IMR-90 (cell line): ENCODE data around the gene KIAA0319L. TPM values are rescaled to one million over a fixed set of nuclear protein-coding genes. Genes with fewer than 3 reads are reported as not detected.

Source experiments
- ATAC-seq: fragments of 200-7000 bp; cut with Tn5 transposase; 2 replicates; pipeline ENCODE4 v1.9.1; 2020; ENCODE audit warnings: low read depth, mild to moderate bottlenecking, moderate library complexity
- BruUV-seq: library from RNA; stranded (reverse); fragments of 400-500 nt; replicated peaks from 2 replicates; lab custom pipeline; 2021; lab: Mats Ljungman, UMichigan
- CTCF ChIA-PET: fragments of 300-600 bp; formaldehyde crosslinking; extraction: SDS; loops from one replicate; lab custom pipeline; 2021; ENCODE audit warnings: antibody characterized with exemption; lab: Yijun Ruan, JAX
- POLR2A ChIA-PET: fragments of 300-600 bp; sonication (Branson Sonifier 250); formaldehyde crosslinking; loops from one replicate; lab custom pipeline; 2022; ENCODE audit warnings: antibody characterized with exemption; ENCODE audit not compliant: unreplicated experiment; lab: Charles Lee
- DNase-seq: peaks from one replicate; pipeline ENCODE4 v3.0.0; 2013
- H2AFZ ChIP-seq: replicated peaks from 2 replicates; pipeline ENCODE3; 2013; ENCODE audit warnings: low read length, mild to moderate bottlenecking; ENCODE audit not compliant: poor library complexity
- H2AK5ac ChIP-seq: 2 replicates; pipeline ENCODE4 v1.6.1; 2013; ENCODE audit warnings: low read depth, low read length, inconsistent platforms
- H2AK9ac ChIP-seq: replicated peaks from 2 replicates; pipeline ENCODE3; 2013; ENCODE audit warnings: mild to moderate bottlenecking, low read depth, low read length, moderate library complexity; ENCODE audit not compliant: poor library complexity
- H2BK120ac ChIP-seq: 2 replicates; pipeline ENCODE4 v1.6.1; 2013; ENCODE audit warnings: low read depth, low read length, inconsistent platforms
- H2BK15ac ChIP-seq: 3 replicates; pipeline ENCODE4 v1.6.1; 2013; ENCODE audit warnings: low read depth, low read length, inconsistent platforms
- H2BK20ac ChIP-seq: 2 replicates; pipeline ENCODE4 v1.6.1; 2013; ENCODE audit warnings: low read depth, mild to moderate bottlenecking, inconsistent platforms, low read length, moderate library complexity
- H2BK5ac ChIP-seq: 2 replicates; pipeline ENCODE4 v1.6.1; 2013; ENCODE audit warnings: mild to moderate bottlenecking, low read depth, low read length, inconsistent platforms; ENCODE audit not compliant: poor library complexity, severe bottlenecking
- H3K14ac ChIP-seq: replicated peaks from 2 replicates; pipeline ENCODE4 v1.6.1; 2013; ENCODE audit warnings: low read depth, low read length, inconsistent platforms
- H3K18ac ChIP-seq: 2 replicates; pipeline ENCODE4 v1.6.1; 2013; ENCODE audit warnings: low read depth, low read length, control low read depth
- H3K23ac ChIP-seq: 2 replicates; pipeline ENCODE4 v1.6.1; 2013; ENCODE audit warnings: low read depth, low read length, inconsistent platforms
- H3K27ac ChIP-seq: 2 replicates; pipeline ENCODE4 v1.5.1; 2013; ENCODE audit warnings: mild to moderate bottlenecking, control low read depth, low read length; ENCODE audit not compliant: insufficient read depth
- H3K27me3 ChIP-seq: 2 replicates; pipeline ENCODE4 v1.6.1; 2013; ENCODE audit warnings: low read length; ENCODE audit not compliant: control insufficient read depth, insufficient read depth
- H3K36me3 ChIP-seq: 2 replicates; pipeline ENCODE4 v1.6.1; 2013; ENCODE audit warnings: low read length, mixed read lengths; ENCODE audit not compliant: control insufficient read depth, insufficient read depth
- H3K4ac ChIP-seq: 2 replicates; pipeline ENCODE4 v1.6.1; 2013; ENCODE audit warnings: low read depth, low read length, inconsistent platforms
- H3K4me1 ChIP-seq: 2 replicates; pipeline ENCODE4 v1.6.1; 2013; ENCODE audit warnings: low read length, mixed read lengths; ENCODE audit not compliant: control insufficient read depth, insufficient read depth
- H3K4me2 ChIP-seq: 2 replicates; pipeline ENCODE4 v1.6.1; 2013; ENCODE audit warnings: low read depth, mild to moderate bottlenecking, control low read depth, low read length, moderate library complexity
- H3K4me3 ChIP-seq: 2 replicates; pipeline ENCODE4 v1.5.1; 2013; ENCODE audit warnings: low read depth, mild to moderate bottlenecking, control low read depth, low read length, moderate library complexity; ENCODE audit not compliant: insufficient read depth
- H3K56ac ChIP-seq: 2 replicates; pipeline ENCODE4 v1.6.1; 2013; ENCODE audit warnings: low read length, inconsistent platforms; ENCODE audit not compliant: insufficient read depth; ENCODE audit errors: extremely low read depth
- H3K79me1 ChIP-seq, 2 experiments: 2 replicates each; pipeline ENCODE4 v1.6.1; 2013; ENCODE audit warnings: low read length in 2 of 2, inconsistent platforms in 1 of 2, low read depth in 1 of 2
- H3K9ac ChIP-seq: 2 replicates; pipeline ENCODE4 v1.6.1; 2013; ENCODE audit warnings: low read depth, low read length, control low read depth
- H3K9me1 ChIP-seq: 2 replicates; pipeline ENCODE4 v1.6.1; 2013; ENCODE audit warnings: low read length, inconsistent platforms; ENCODE audit not compliant: insufficient read depth
- H3K9me3 ChIP-seq: 2 replicates; pipeline ENCODE4 v1.6.1; 2013; ENCODE audit warnings: low read length; ENCODE audit not compliant: control insufficient read depth, insufficient read depth
- H4K20me1 ChIP-seq: 2 replicates; pipeline ENCODE4 v1.6.1; 2013; ENCODE audit warnings: low read length, inconsistent platforms; ENCODE audit not compliant: insufficient read depth
- H4K5ac ChIP-seq: 2 replicates; pipeline ENCODE4 v1.6.1; 2013; ENCODE audit warnings: mild to moderate bottlenecking, low read depth, low read length, control low read depth
- H4K8ac ChIP-seq, 2 experiments: 2 replicates each; pipeline ENCODE4 v1.6.1; 2013; ENCODE audit warnings: low read depth in 2 of 2, low read length in 2 of 2, control low read depth in 1 of 2, inconsistent platforms in 1 of 2
- H4K91ac ChIP-seq: 2 replicates; pipeline ENCODE4 v1.6.1; 2013; ENCODE audit warnings: low read depth, low read length, inconsistent platforms; ENCODE audit not compliant: insufficient read depth
- BHLHE40 ChIP-seq: fragments of 150-350 bp; IDR thresholded peaks from 2 replicates; pipeline ENCODE4 v1.6.1; 2016; ENCODE audit warnings: mild to moderate bottlenecking, low read depth, low read length
- CEBPB ChIP-seq: IDR thresholded peaks from 2 replicates; pipeline ENCODE4 v1.6.1; 2012; ENCODE audit warnings: low read depth, low read length, improper control_type of control experiment
- CHD1 ChIP-seq: IDR thresholded peaks from 2 replicates; pipeline ENCODE4 v1.6.1; 2012; ENCODE audit warnings: low read depth, low read length, improper control_type of control experiment
- ELK1 ChIP-seq: fragments of 150-350 bp; IDR thresholded peaks from 2 replicates; pipeline ENCODE4 v1.6.1; 2016; ENCODE audit warnings: low read depth, mild to moderate bottlenecking, low read length, moderate library complexity, borderline replicate concordance
- FOS ChIP-seq: fragments of 150-350 bp; IDR thresholded peaks from 2 replicates; pipeline ENCODE4 v1.6.1; 2016; ENCODE audit warnings: low read depth, low read length
- MAFK ChIP-seq: IDR thresholded peaks from 2 replicates; pipeline ENCODE4 v1.6.1; 2012; ENCODE audit warnings: low read depth, low read length, improper control_type of control experiment
- MAZ ChIP-seq: IDR thresholded peaks from 2 replicates; pipeline ENCODE4 v1.6.1; 2012; ENCODE audit warnings: low read depth, mild to moderate bottlenecking, low read length, improper control_type of control experiment, moderate library complexity, borderline replicate concordance
- NFE2L2 ChIP-seq: fragments of 150-350 bp; IDR thresholded peaks from 2 replicates; pipeline ENCODE4 v1.6.1; 2016; ENCODE audit warnings: low read depth, mild to moderate bottlenecking, low read length
- POLR2A ChIP-seq: IDR thresholded peaks from 2 replicates; pipeline ENCODE4 v1.6.1; 2012; ENCODE audit warnings: mild to moderate bottlenecking, low read depth, low read length
- RAD21 ChIP-seq: IDR thresholded peaks from 2 replicates; pipeline ENCODE4 v1.6.1; 2012; ENCODE audit warnings: low read length, improper control_type of control experiment
- RFX5 ChIP-seq: IDR thresholded peaks from 2 replicates; pipeline ENCODE4 v1.8.0; 2012; ENCODE audit warnings: low read depth, mild to moderate bottlenecking, low read length, moderate library complexity
- SMC3 ChIP-seq: fragments of 150-350 bp; IDR thresholded peaks from 2 replicates; pipeline ENCODE4 v1.6.1; 2016; ENCODE audit warnings: low read depth, mild to moderate bottlenecking, antibody characterized with exemption, low read length, moderate library complexity
- USF2 ChIP-seq: fragments of 150-350 bp; IDR thresholded peaks from 2 replicates; pipeline ENCODE4 v1.6.1; 2017; ENCODE audit warnings: mild to moderate bottlenecking, antibody characterized with exemption, low read length, low read depth
- WGBS, 2 experiments: methylation state at CpG; one replicate each; pipeline versions ENCODE4 v1.1.5 to v1.1.7; 2013; ENCODE audit warnings: missing lambda C conversion rate in 2 of 2; ENCODE audit not compliant: insufficient read length in 1 of 2; ENCODE audit errors: extremely low coverage in 2 of 2; 5-methylcytosine and 5-hydroxymethylcytosine counted together
- dilution Hi-C: fragments of 300-500 bp; cut with HindIII; formaldehyde crosslinking; loops from one replicate; pipeline ENCODE4 v1.14.3; 2018; ENCODE audit warnings: low sequenced_read_pairs; ENCODE audit not compliant: unreplicated experiment
- in situ Hi-C: fragments of 300-500 bp; cut with MboI; formaldehyde crosslinking; loops from 3 replicates; pipeline ENCODE4 v1.14.3; 2019; ENCODE audit warnings: low sequenced_read_pairs, inconsistent platforms, mixed read lengths
- intact Hi-C: fragments of 100-400 bp; cut with micrococcal nuclease; formaldehyde crosslinking; loops from 2 replicates; pipeline ENCODE4 v1.10.0; 2022
- polyA plus RNA-seq, 3 experiments: library from polyadenylated mRNA; depleted of rRNA; stranded (reverse); fragments of >200 nt; gene quantifications; 2 replicates each; pipeline ENCODE4 v1.2.3, GENCODE V29; 2012; ENCODE audit warnings: low replicate concordance in 1 of 3
- total RNA-seq: library from RNA; depleted of rRNA; stranded (reverse); fragments of >200 nt; gene quantifications from 2 replicates; pipeline ENCODE4 v1.2.3, GENCODE V29; 2012

KIAA0319L gene
- total and polyA plus RNA-seq, 2 of the 4 experiments (the other 2 are of a cell fraction) = 38.0 to 49.8 TPM

GRCh38 chr1:35555601-35556477 lies 1.4 kb downstream of the KIAA0319L start:
- H2BK5ac ChIP-seq = peak overlapping the region; percentile 59
- no peak overlapping the region for H4K91ac ChIP-seq
- ATAC-seq (no peak), DNase-seq (peak; percentile 78)
- no peak overlapping the region for H2BK20ac ChIP-seq
- ChIA-PET POLR2A (interaction anchor here (1.2 kb wide), 1 partner anchor 103 kb away, joined by 3 read pairs; no protein-coding TSS in a partner anchor), CTCF (interaction anchor here (1.2 to 1.8 kb wide), 5 partner anchors 9 to 213 kb away, joined by 3 to 9 read pairs (median 4); partner anchors contain the start of gene CLSPN)
- no CpG with 5 or more reads among the region's 10 CpGs for WGBS, 2 experiments
- TF ChIP-seq MAFK (no peak; the same call in 1 of the 2 replicates), NFE2L2 (no peak), FOS (peak; percentile 28; the same call in 1 of the 2 replicates), RFX5 (no peak), POLR2A (no peak), MAZ (no peak), BHLHE40 (no peak), ELK1 (no peak), USF2 (no peak), RAD21 (no peak), CEBPB (peak; percentile 82), SMC3 (0 out of 2 replicates have a peak, but pooled peaks have one; percentile 5), CHD1 (no peak)
- H3K4ac ChIP-seq = no peak overlapping the region
- H2AFZ ChIP-seq = no peak overlapping the region
- H3K36me3 ChIP-seq = peaks cover 7% of the 10 kb centered on the region
- in situ Hi-C loops = no loop called here
- peaks cover 10% of the 10 kb centered on the region for H3K4me1 ChIP-seq
- no peak overlapping the region; the same call in 1 of the 2 replicates for H2AK5ac ChIP-seq
- H3K9me1 ChIP-seq = peaks cover 6% of the 10 kb centered on the region
- no peaks in the 10 kb centered on the region for H3K9me3 ChIP-seq
- H3K18ac ChIP-seq = no peak overlapping the region
- H3K4me3 ChIP-seq = peak overlapping the region; percentile 79; the same call in 1 of the 2 replicates
- H3K27me3 ChIP-seq = no peaks in the 10 kb centered on the region
- no peak overlapping the region for H4K8ac ChIP-seq
- H4K20me1 ChIP-seq = peaks cover 24% of the 10 kb centered on the region
- intact Hi-C loops = loop anchor here (2.0 kb wide), 1 partner anchor 363 kb away; the partner anchor contains the start of gene SFPQ
- no peak overlapping the region for H3K27ac ChIP-seq
- no peak overlapping the region for H2AK9ac ChIP-seq
- peak overlapping the region; percentile 92 for H3K4me2 ChIP-seq
- no peak overlapping the region for H3K9ac ChIP-seq
- no peak overlapping the region for H2BK120ac ChIP-seq
- H3K79me1 ChIP-seq = peaks cover 9 to 64% of the 10 kb centered on the region in 2 experiments
- H3K23ac ChIP-seq = 0 out of 2 replicates have a peak overlapping the region, but pooled peaks have one; percentile 25
- no peak overlapping the region for H4K5ac ChIP-seq
- BruUV-seq = no TSS peak
- no peak overlapping the region for H3K14ac ChIP-seq
- dilution Hi-C loops = no loop called here
- no peak overlapping the region for H3K56ac ChIP-seq
- H2BK15ac ChIP-seq = no peak overlapping the region
